NCI-H1930 (cell line): Measurements from ENCODE around the gene FASN.

ENCODE experiments used
- DNase-seq, 2 experiments: peaks; one replicate each; lab custom pipeline; 2025; lab: John Stamatoyannopoulos, UW

Gene FASN

GRCh38 chr17:82117139-82118090, 19.4 kb upstream of the FASN start:
- no peak for DNase-seq

- DNase-seq = no peak
Measured at GRCh38 chr17:82116246-82116645, 18.2 kb upstream of the FASN start.

DNA sequence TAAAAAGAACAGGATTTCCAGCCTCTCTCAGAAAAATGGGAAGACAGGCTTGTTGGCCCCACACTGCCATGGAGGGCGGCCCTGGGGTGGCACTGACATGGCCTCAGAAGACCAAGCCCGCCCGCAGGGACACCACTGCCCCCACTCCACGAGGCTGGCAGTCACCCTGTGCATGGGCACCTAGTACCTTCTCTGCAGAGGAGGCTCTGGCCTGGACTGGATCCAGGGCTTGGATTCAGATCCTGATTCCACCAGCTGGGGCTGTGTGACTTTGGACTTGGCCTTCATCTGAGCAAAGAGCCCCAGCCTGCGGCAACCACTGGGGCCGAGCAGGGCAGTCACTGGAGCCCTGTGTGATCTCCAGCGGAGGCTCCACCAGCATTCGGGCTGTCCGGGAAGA, 16.8 kb upstream of the FASN start:
- DNase-seq = no peak

DNA sequence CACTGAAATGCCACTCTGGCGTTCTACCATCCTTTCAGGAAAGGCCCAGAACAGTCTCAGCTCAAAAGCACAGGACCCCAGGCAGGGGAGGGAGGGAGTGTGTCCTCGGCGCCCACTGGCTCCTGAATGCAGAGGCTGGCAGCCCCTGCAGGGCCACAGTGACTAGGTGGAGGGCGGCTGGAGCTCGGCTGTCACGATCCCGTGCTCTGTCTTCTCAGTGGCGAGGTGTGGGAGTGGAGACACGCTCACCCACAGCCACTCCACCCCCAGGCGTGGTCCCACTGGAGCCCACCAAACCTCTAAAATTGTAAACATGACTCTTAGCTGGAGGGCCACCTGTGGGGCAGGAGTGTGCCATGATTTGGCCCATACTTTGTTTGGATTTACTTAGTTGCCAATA, 16.4 kb upstream of the FASN start:
- DNase-seq = no peak

DNA sequence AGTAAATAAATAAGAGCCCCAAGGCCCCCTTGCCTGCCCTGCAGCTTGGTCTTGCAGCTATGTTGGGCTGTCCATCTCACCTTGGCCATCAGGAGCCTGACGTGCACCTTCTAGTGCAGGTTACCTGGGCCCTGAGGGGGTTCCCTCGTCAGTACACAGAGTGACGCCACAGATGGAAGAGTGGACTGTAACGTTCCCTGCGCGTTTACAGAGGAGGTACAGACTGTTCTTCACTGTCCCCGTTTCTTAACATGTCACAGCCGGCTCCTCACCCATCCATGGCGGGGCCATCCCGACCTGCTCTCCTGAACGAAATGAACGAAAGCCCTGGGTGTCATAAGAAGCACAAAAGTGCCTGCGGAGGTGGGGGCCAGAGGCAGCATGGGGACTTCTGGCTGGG, 15.9 kb upstream of the FASN start:
- no peak for DNase-seq

GRCh38 chr17:82113422-82113821, 15.4 kb upstream of the FASN start:
- no peak for DNase-seq

GRCh38 chr17:82112914-82113311, 14.9 kb upstream of the FASN start:
- no peak for DNase-seq

DNA sequence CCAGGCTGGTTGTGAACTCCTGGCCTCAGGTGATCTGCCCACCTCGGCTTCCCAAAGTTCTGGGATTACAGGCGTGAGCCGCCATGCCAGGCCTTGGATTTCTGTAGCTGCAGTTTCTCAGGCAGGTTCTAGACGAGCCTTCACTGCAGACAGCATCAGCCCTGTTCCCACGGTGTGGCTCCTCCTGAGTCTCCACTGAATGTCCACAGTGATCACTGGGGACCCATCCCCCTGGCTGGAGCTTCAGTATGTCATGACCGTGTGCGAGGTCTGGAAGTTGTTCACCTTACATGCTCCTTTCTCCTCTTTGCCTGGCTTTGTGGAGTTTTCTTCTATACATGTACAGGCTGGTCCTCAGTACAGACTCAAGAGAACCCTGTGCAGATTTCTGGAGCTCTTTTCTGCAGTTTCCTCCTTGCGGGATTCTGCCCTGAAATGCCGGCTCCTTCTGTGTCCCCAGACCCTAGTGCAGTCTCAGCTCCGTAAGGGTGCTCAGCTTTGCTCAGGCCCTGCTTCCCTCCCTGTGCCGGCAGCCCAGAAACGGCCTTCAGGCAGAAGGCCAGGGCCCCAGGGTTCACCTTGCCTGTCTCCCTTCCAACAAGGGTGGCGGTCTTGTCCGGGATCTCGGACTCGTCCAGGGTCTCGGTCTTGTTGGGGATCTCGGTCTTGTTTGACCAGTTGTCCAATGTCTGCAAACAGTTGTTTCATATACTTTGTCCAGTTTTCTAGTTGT, 14.3 kb upstream of the FASN start:
- no peak for DNase-seq

DNA sequence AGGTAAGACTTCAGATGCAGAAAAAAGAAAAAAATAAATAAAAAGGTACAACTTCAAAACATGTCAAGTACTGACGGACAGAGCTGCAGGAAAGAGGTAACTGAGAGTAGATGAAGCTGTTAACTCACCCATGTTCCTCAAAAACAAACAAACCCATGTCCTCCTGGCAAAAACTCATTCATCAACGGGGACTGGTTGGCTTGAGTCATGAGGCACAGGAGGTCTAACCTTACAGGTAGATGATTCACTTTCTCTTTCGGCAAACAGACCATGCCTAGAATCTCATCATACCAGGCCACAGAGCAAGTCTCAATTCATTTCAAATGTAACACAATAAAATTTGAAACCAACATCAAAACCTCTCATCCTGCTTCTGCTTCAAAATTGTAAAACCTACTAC, 12.3 kb upstream of the FASN start:
- DNase-seq = no peak

GRCh38 chr17:82108961-82109475, 11.0 kb upstream of the FASN start:
- DNase-seq = no peak

DNA sequence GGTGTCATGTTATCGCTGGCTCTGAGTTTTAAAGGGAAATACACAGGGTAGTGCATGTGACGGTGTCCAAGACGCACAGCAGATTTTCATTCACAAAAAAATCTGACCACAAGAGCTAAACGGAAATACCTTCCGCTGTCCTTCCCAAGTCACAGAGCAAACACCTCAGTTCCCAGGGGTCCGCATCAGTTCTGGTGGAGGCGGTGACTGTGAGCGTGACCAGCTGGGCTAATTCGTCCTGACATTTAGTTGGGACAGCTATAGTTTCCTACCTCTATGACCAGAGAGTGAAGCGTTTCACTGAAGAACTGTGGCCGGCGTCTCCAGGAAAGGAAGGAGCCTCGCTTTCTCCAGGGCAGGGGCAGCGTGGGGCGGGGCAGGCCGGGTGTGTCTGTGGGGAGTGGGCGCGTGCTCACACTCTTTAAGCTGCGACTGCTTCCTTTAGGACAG, 10.5 kb upstream of the FASN start:
- DNase-seq = no peak

GRCh38 chr17:82108038-82108437, 10.0 kb upstream of the FASN start:
- DNase-seq = no peak

DNA sequence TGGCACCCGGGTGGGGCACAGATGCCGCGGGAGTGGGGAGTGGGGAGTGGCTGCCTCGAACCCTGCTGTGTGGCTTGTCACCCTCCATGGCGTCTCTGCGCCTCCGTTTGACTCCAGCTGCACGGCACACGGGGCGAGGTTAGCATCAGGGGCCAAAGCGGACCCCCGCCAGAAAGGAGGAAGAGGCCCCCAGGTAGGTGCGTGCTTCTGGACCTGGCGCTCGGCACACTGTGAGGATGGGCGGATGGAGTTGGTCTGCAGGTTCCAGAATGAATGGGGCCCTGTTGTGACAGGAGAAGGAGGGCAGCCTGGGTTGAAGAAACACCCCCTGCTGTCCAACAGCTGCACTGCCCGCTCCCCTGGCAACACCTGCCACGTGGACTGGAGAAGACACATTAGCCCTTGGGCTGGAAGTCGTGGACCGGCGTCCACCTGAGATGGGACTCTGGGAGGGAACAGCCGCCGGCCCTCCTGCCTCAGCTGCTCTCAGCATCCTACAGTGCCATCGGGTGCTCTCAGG, 9.4 kb upstream of the FASN start:
- DNase-seq = no peak

GRCh38 chr17:82106688-82107305, 8.8 kb upstream of the FASN start:
- no peak for DNase-seq

DNA sequence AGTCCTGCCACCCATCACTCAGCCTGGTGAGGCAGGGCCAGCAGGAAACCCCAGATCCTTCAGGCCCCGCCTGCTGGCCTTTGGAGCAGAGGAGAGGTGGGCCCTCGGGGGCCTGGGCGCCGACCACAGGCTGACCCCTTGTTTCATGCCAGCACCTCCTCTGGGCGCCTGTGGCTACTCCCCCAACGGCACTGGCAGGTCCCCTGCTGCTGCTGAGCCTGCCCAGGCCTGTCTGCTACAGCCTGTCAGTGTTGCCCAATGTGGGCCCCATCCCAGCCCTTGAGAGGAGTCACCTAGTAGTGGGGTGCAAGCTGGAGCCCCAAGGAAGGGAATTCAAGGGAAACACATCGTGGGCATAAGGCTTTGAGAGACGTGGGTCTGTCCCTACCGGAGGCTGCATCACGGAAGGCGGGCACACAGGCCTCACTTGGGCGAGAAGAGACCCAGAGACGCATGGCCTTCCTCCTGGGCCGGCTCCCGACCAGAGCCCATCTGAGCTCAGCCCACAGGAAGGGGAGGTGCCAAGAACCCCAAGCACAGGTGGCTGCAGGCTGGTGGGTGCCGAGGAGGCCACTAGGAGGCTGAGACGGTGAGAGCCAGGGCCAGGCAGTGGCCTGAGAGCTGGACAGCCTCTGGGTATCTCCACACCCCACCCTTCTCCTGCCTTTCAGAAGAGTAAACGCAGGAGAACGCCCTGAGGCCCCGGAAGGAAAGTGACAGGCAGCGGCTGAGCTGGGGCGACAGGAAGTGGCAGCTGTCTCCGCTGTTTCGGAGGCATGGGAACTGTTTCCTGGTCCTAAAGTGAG, 8.0 kb upstream of the FASN start:
- DNase-seq = no peak

DNA sequence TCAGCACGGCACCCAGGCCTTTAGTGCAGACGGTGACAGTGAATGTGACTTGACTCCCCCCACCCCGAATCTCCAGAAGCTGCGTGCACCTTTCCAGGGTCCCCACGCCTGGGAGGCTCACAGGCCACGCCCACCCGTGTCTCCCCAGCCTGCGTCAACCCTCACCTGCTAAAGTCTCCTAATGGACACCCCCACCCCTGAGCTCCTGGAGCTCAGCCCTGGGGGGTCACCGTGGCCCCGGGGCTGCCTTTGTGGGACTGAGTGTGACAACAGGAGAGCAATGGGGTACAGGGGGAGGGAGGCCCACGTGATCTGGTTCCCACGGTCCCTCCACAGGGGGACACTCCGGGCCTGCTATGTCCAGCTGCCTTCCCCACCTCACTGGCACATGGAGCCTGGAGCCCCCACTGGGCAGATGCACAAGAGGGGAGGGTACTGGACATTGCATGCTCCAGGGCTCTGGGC, 7.4 kb upstream of the FASN start:
- DNase-seq = no peak

DNA sequence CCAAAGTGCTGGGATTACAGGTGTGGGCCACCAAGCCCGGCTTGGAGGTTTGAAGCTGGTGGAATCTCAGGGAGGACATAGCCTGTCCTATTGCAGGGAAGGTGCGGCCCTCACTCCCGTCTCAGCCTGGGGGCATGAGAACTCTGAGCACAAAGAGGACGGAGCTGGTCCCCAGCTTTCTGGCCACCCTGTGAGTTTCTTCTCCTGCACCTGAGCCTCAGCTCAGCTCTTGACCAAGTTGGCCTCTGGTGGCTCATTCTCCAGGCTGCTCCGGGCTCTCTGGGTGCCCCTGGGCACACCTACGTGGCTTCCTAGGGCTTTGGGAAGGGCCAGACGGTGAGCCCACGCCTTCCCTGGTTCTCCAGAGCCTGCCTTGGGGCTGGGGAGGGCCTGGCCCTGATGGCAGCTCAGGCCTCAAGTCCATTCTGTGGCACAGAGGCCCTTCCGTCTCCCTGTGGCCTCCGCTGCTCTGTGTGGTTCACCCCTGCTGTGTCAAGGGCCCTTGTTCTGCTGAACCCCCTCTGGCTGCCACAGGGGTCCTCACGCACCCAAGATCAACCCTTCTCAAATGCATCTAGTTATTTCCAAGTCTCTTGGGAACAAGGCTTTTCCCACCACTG, 6.9 kb upstream of the FASN start:
- DNase-seq = no peak

- no peak for DNase-seq
Measured at GRCh38 chr17:82103553-82104451, 5.8 kb upstream of the FASN start.

- no peak for DNase-seq
Measured at GRCh38 chr17:82101767-82102679, 4.0 kb upstream of the FASN start.
